ENCODE results near the gene FXYD6. TPM values are rescaled to one million over a fixed set of nuclear protein-coding genes. Genes with fewer than 3 reads are reported as not detected.

FXYD6 gene, protein sequence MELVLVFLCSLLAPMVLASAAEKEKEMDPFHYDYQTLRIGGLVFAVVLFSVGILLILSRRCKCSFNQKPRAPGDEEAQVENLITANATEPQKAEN
- total RNA-seq (2021; fragmentation: NEBNext Ultra II Directional; extraction: Animal tissue kit (Norgen Biotek cat#: 25700)) (44.6 and 50.0 TPM in 2 replicates), polyA plus RNA-seq (2011; rRNA removed) (117 and 151 TPM in 2 replicates), polyA minus RNA-seq (2011; rRNA and poly(A)+ RNA removed) (64.2 and 70.4 TPM in 2 replicates)
- polyA plus RNA-seq (2011; cell fraction: cytosol; rRNA removed) = 117 TPM
- polyA plus RNA-seq (2011; cell fraction: nucleus; rRNA removed) = 137 TPM
- 45.7 to 68.5 TPM (median 67.3 TPM) in 4 replicates for polyA plus RNA-seq (2012, experiment 1 of 2)
- polyA plus RNA-seq (2012, experiment 2 of 2) = 67.1 TPM
- polyA plus RNA-seq (2013, experiment 1 of 2) = 51.8 TPM
- 57.8 TPM for polyA plus RNA-seq (2013, experiment 2 of 2)
- polyA minus RNA-seq (2011; cell fraction: cytosol; rRNA and poly(A)+ RNA removed) = 17.0 TPM
- 34.0 TPM for polyA minus RNA-seq (2011; cell fraction: nucleus; rRNA and poly(A)+ RNA removed)
- long read RNA-seq, experiment 1, transcript FXYD6-204 (8 exons, 2,171 nt) = major isoform, 14 of 53 reads
- long read RNA-seq, experiment 1, partial matches to known transcripts = 19 of 53 reads
- long read RNA-seq, experiment 1, other reads (novel, unspliced or antisense) = 20 of 53 reads
- long read RNA-seq, experiment 2, transcript FXYD6-204 (8 exons, 2,171 nt) = major isoform, 87 of 102 reads
- long read RNA-seq, experiment 2, partial matches to known transcripts = 0 of 102 reads
- long read RNA-seq, experiment 2, other reads (novel, unspliced or antisense) = 13 of 102 reads

DNA sequence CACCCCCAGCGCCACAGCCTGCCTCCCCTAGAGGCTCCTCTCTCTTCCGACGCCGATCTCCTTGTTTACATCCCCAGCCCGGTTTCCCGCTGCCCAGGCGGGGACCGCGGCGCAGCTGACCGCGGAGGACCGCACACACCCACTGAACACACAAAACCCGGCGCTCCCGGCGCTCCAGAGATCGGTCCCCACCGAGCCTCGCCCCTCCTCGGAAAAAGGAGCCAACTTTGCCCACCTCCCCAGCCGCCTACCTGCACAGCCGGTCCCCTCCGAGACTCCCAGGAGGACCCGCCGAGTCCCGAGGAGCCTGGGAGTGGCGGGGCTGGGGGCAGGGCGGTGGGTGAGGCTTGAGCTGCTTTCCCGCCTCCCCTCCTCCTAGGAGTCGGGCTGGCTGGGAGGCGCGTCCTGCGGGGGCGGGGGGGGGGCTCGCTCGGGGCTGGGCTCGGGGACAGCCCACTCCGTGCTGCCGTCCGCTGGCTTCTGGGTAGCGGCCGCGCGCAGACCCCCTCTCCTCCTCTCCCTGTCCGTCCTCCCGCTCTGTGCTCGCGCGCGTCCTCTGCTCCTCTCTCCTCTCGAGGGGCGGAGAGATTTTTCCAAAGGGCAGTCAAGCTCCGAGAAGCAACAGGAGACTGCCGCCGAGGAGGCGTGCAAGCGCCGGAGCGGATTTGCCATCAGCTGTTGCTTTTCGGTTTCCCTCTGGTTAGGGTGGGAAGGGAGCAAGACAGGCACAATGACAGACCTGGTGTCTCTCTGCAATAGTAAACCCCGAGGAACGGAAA is at the start of gene FXYD6:
FXYD6 (minus strand) TSS at position 318 of the 779 bp plus-strand sequence. CDS start 33,882 bp downstream, outside the sequence.
- Histone ChIP-seq H3K23ac (ENCODE audit: insufficient read length) (no peak within 1 kb of the TSS), H2AK5ac (ENCODE audit: low read depth, low read length) (peak within 1 kb of the TSS; percentile 47; the same call in 1 of the 2 replicates), H4K20me1 (replicated peaks in 1 of 2; ENCODE audit: control insufficient read depth in 1 of 2, insufficient read depth in 2 of 2, low read length in 2 of 2) (peaks cover 2 to 6% of the 10 kb centered on the region in 2 experiments), H2BK12ac (ENCODE audit: low read depth, low read length) (peak within 1 kb of the TSS; percentile 75; the same call in 1 of the 2 replicates), H4K91ac (replicated peaks; ENCODE audit: insufficient read length, low read length) (peak within 1 kb of the TSS; percentile 47), H3K4me2 (ENCODE audit: insufficient read depth in 1 of 2, low read depth in 2 of 2, low read length in 2 of 2) (peak within 1 kb of the TSS; percentile 99 to 100), H3K18ac (ENCODE audit: extremely low read depth, low read length) (peak within 1 kb of the TSS; percentile 96), H4K8ac (ENCODE audit: extremely low read depth, insufficient read depth, low read length) (peak within 1 kb of the TSS; percentile 83), H4K5ac (ENCODE audit: insufficient read length, low read depth, low read length) (peak within 1 kb of the TSS; percentile 40), H3K4me3 (ENCODE audit: extremely low read depth in 1 of 4, insufficient read depth in 2 of 4, low read depth in 3 of 4, low read length in 4 of 4) (peak within 1 kb of the TSS; percentile 86 to 96 (median 87)), H3K79me2 (ENCODE audit: control insufficient read depth in 1 of 2, insufficient read depth in 2 of 2, low read length in 2 of 2) (peaks cover 0 to 27% of the 10 kb centered on the region in 2 experiments; a peak in 1 of 4 replicates), H3K27me3 (replicated peaks in 1 of 4; ENCODE audit: control insufficient read depth in 3 of 4, extremely low read depth in 1 of 4, insufficient read depth in 3 of 4, low read length in 3 of 4) (peaks cover 0 to 17% (median 15%) of the 10 kb centered on the region in 4 experiments; a peak in 4 of 7 replicates), H3K23me2 (ENCODE audit: low read depth, low read length) (peaks cover 25% of the 10 kb centered on the region), H2BK120ac (replicated peaks; ENCODE audit: low read depth, low read length) (no peak within 1 kb of the TSS), H2AFZ (ENCODE audit: low read length) (peak within 1 kb of the TSS; percentile 26), H2BK5ac (ENCODE audit: low read depth, low read length) (peak within 1 kb of the TSS; percentile 52), H3K9ac (replicated peaks in 1 of 4; ENCODE audit: extremely low read depth in 1 of 4, low read depth in 3 of 4, low read length in 3 of 4) (peak within 1 kb of the TSS in 3 of 4 experiments; percentile 26 to 77 (median 75); a peak in 6 of 7 replicates), H3K4me1 (replicated peaks in 1 of 4; ENCODE audit: control insufficient read depth in 3 of 4, insufficient read depth in 4 of 4, low read length in 3 of 4) (peaks cover 9 to 27% (median 21%) of the 10 kb centered on the region in 4 experiments), H3K9me3 (ENCODE audit: insufficient read depth in 2 of 2, low read depth in 1 of 2, low read length in 1 of 2) (no peaks in the 10 kb centered on the region), H2BK15ac (ENCODE audit: low read length) (peak within 1 kb of the TSS; percentile 88; the same call in 1 of the 2 replicates), H2BK20ac (ENCODE audit: low read length) (no peak within 1 kb of the TSS), H3K36me3 (ENCODE audit: control insufficient read depth in 2 of 4, insufficient read depth in 4 of 4, low read length in 3 of 4) (no peaks in the 10 kb centered on the region), H3K79me1 (ENCODE audit: low read depth, low read length) (peaks cover 9% of the 10 kb centered on the region), H3K27ac (ENCODE audit: low read depth, low read length) (no peak within 1 kb of the TSS), H3K56ac (replicated peaks; ENCODE audit: insufficient read length, low read depth, low read length) (no peak within 1 kb of the TSS), H3K4ac (replicated peaks; ENCODE audit: insufficient read length, low read depth, low read length) (peak within 1 kb of the TSS; percentile 44), H3K14ac (ENCODE audit: insufficient read length) (peak within 1 kb of the TSS; percentile 95)
- ChIA-PET CTCF (ENCODE audit: partially characterized antibody) (interaction anchor here (0.6 to 4.7 kb wide), 16 partner anchors 9 to 451 kb away, joined by 3 to 30 read pairs (median 4); no protein-coding TSS in a partner anchor), POLR2A (ENCODE audit: partially characterized antibody) (interaction anchor here (0.7 to 1.9 kb wide), 7 partner anchors 15 to 705 kb away, joined by 3 to 12 read pairs (median 3); no protein-coding TSS in a partner anchor)
- WGBS, 2 experiments (ENCODE audit: extremely low coverage in 1 of 2, insufficient coverage in 1 of 2, insufficient read length in 1 of 2, insufficient replicate concordance in 2 of 2, low coverage in 1 of 2, low lambda C conversion rate in 2 of 2, missing lambda C conversion rate in 1 of 2) = 3% methylated on average over 23 of the region's 63 CpGs; no CpG with 5 or more reads in 1 of the 2 experiments
- DNase-seq (ENCODE audit: low read depth in 1 of 2, low spot score in 2 of 2) (peak in 1 of 2 experiments; percentile 78), FAIRE-seq (no peak)
- TF ChIP-seq KDM1A (IDR thresholded peaks at IDR 0.05; ENCODE audit: borderline replicate concordance, low read length) = no peak
- peak in 1 of 2 experiments; percentile 88; a peak in 3 of 4 replicates for TF ChIP-seq SIN3A (conservative IDR thresholded peaks at IDR 0.05 in 1 of 2, IDR thresholded peaks at IDR 0.05 in 1 of 2; ENCODE audit: low read depth in 1 of 2, low read length in 2 of 2)
- TF ChIP-seq ASH2L (IDR thresholded peaks at IDR 0.05; ENCODE audit: low read length) = peak; percentile 72
- TF ChIP-seq NANOG (IDR thresholded peaks at IDR 0.05; ENCODE audit: insufficient read depth, low read depth, low read length, poor library complexity, severe bottlenecking) = no peak
- TF ChIP-seq HDAC2 (IDR thresholded peaks at IDR 0.05; ENCODE audit: borderline replicate concordance in 1 of 2, low read depth in 2 of 2, low read length in 2 of 2) = no peak
- TF ChIP-seq EGR1 (IDR thresholded peaks at IDR 0.05; ENCODE audit: borderline replicate concordance, low read depth, low read length) = no peak
